ENCODE results near the gene SLC8A1.

Gene SLC8A1

GRCh38 chr2:40220177-40220925 is 231.5 kb downstream of the SLC8A1 start:
- peak; percentile 66 for DNase-seq

GRCh38 chr2:40219141-40219540 is 232.7 kb downstream of the SLC8A1 start:
- no peak for DNase-seq

- peak; percentile 97 for DNase-seq
These were observed 233.2 kb downstream of the SLC8A1 start for GRCh38 chr2:40218679-40219078.

GRCh38 chr2:40213619-40214018 is 238.3 kb downstream of the SLC8A1 start:
- DNase-seq, result no peak

- peak; percentile 16 for DNase-seq
These were observed 238.8 kb downstream of the SLC8A1 start for GRCh38 chr2:40213071-40213470.

- no peak for DNase-seq
These were observed 240.9 kb downstream of the SLC8A1 start for GRCh38 chr2:40210968-40211353.

- DNase-seq, result no peak
These were observed 241.4 kb downstream of the SLC8A1 start for GRCh38 chr2:40210344-40210967.

GRCh38 chr2:40209761-40210160 is 242.1 kb downstream of the SLC8A1 start:
- DNase-seq, result no peak

- DNase-seq, result no peak
These were observed 243.4 kb downstream of the SLC8A1 start for GRCh38 chr2:40208463-40208862.

- DNase-seq, result no peak
These were observed 247.6 kb downstream of the SLC8A1 start for GRCh38 chr2:40204268-40204667.

- no peak for DNase-seq
These were observed 249.0 kb downstream of the SLC8A1 start for GRCh38 chr2:40202798-40203400.

- no peak for DNase-seq
These were observed 250.5 kb downstream of the SLC8A1 start for GRCh38 chr2:40201425-40201824.

GRCh38 chr2:40200366-40200915 is 251.4 kb downstream of the SLC8A1 start:
- no peak for DNase-seq

- no peak for DNase-seq
These were observed 252.1 kb downstream of the SLC8A1 start for GRCh38 chr2:40199771-40200170.

GRCh38 chr2:40197121-40197520 is 254.8 kb downstream of the SLC8A1 start:
- DNase-seq, result no peak

- DNase-seq, result no peak
These were observed 258.2 kb downstream of the SLC8A1 start for GRCh38 chr2:40193670-40194026.

GRCh38 chr2:40192864-40193669 is 258.8 kb downstream of the SLC8A1 start:
- no peak for DNase-seq

GRCh38 chr2:40190457-40190856 is 261.4 kb downstream of the SLC8A1 start:
- no peak for DNase-seq

GRCh38 chr2:40189881-40190280 is 262.0 kb downstream of the SLC8A1 start:
- no peak for DNase-seq

GRCh38 chr2:40187054-40187453 is 264.8 kb downstream of the SLC8A1 start:
- no peak for DNase-seq

GRCh38 chr2:40184551-40184950 is 267.3 kb downstream of the SLC8A1 start:
- DNase-seq, result no peak

- no peak for DNase-seq
These were observed 270.0 kb downstream of the SLC8A1 start for GRCh38 chr2:40181855-40182254.

- no peak for DNase-seq
These were observed 272.1 kb downstream of the SLC8A1 start for GRCh38 chr2:40179801-40180200.

Data from RPMI8226 (cell line).